K562 (cell line): ENCODE results near the gene PYGB. TPM values are rescaled to one million over a fixed set of nuclear protein-coding genes. Genes with fewer than 3 reads are reported as not detected.

Experiments
- ATAC-seq: fragments of 200-7000 bp; cut with Tn5 transposase; 3 replicates; pipeline ENCODE4 v1.9.1; 2020; ENCODE audit warnings: moderate library complexity
- BruUV-seq: library from RNA; stranded (reverse); fragments of 400-500 nt; replicated peaks from 2 replicates; lab custom pipeline; 2021; lab: Mats Ljungman, UMichigan
- CTCF ChIA-PET: fragments of 300-600 bp; formaldehyde crosslinking; extraction: SDS; loops from one replicate; lab custom pipeline; 2021; ENCODE audit warnings: low intra/inter-chr PET ratio; lab: Yijun Ruan, JAX
- POLR2A ChIA-PET: fragments of 300-600, 350-650 bp; sonication (Branson Sonifier 250); formaldehyde crosslinking; extraction: SDS; loops from one replicate; lab custom pipeline; 2021; ENCODE audit warnings: antibody characterized with exemption, inconsistent platforms; lab: Yijun Ruan, JAX
- DNase-seq, 4 experiments: peaks; one replicate each; pipeline versions ENCODE4 v3.0.0 to v3.0.0-alpha.2; 2011 to 2018; ENCODE audit warnings: low spot score in 3 of 4, mixed read lengths in 3 of 4; ENCODE audit errors: extremely low read depth in 1 of 4
- FAIRE-seq: peaks from 2 replicates; lab custom pipeline; 2011; peaks lifted over from hg19 to GRCh38; lab: Jason Lieb, UNC
- H2AFZ ChIP-seq: 2 replicates; pipeline ENCODE4 v1.6.0; 2011; ENCODE audit warnings: low read depth, low read length, control low read depth, inconsistent platforms
- H3K27ac ChIP-seq: fragments of 200-600 bp; 3 replicates; pipeline ENCODE4 v1.8.0; 2011; ENCODE audit warnings: low read depth, mild to moderate bottlenecking, control low read depth, inconsistent platforms, low read length, moderate library complexity, mixed read lengths; ENCODE audit errors: extremely low read depth
- H3K27me3 ChIP-seq, 2 experiments: fragments of 300-600 bp in 1 of 2; 2 replicates in 1 of 2; 3 replicates in 1 of 2; pipeline versions ENCODE4 v1.6.0 to v1.8.0; 2011; ENCODE audit warnings: inconsistent platforms in 2 of 2, low read length in 2 of 2, mild to moderate bottlenecking in 1 of 2, mixed read lengths in 1 of 2, moderate library complexity in 1 of 2; ENCODE audit not compliant: control insufficient read depth in 2 of 2, insufficient read depth in 2 of 2
- H3K36me3 ChIP-seq: fragments of 300-600 bp; 3 replicates; pipeline ENCODE4 v1.8.0; 2011; ENCODE audit warnings: mild to moderate bottlenecking, low read length, inconsistent platforms; ENCODE audit not compliant: control insufficient read depth, insufficient read depth
- H3K4me1 ChIP-seq, 2 experiments: fragments of 200-600 bp in 1 of 2; replicated peaks in 1 of 2; 2 replicates in 1 of 2; 3 replicates in 1 of 2; pipeline versions ENCODE4 v1.5.1 to v1.8.0; 2011; ENCODE audit warnings: inconsistent platforms in 2 of 2, low read length in 2 of 2, mild to moderate bottlenecking in 1 of 2, mixed read lengths in 1 of 2, moderate library complexity in 1 of 2; ENCODE audit not compliant: control insufficient read depth in 2 of 2, insufficient read depth in 2 of 2
- H3K4me2 ChIP-seq: 2 replicates; pipeline ENCODE4 v1.6.1; 2011; ENCODE audit warnings: low read length, control low read depth, inconsistent platforms, mixed read lengths; ENCODE audit not compliant: insufficient read depth
- H3K4me3 ChIP-seq: fragments of 200-600 bp; sonication (generic), shearing (Covaris generic); 2 replicates; pipeline ENCODE4 v1.5.1; 2016; ENCODE audit warnings: control low read depth, inconsistent platforms
- H3K79me2 ChIP-seq: fragments of 200-600 bp; 3 replicates; pipeline ENCODE4 v1.8.0; 2011; ENCODE audit warnings: low read length, inconsistent platforms; ENCODE audit not compliant: control insufficient read depth, insufficient read depth
- H3K9ac ChIP-seq, 2 experiments: 2 replicates each; pipeline versions ENCODE4 v1.6.0 to v1.6.1; 2011; ENCODE audit warnings: low read depth in 2 of 2, low read length in 2 of 2, control low read depth in 1 of 2, inconsistent platforms in 1 of 2, mild to moderate bottlenecking in 1 of 2, mixed read lengths in 1 of 2; ENCODE audit not compliant: insufficient read depth in 1 of 2
- H3K9me1 ChIP-seq: one replicate; pipeline ENCODE4 v1.6.0; 2011; ENCODE audit warnings: inconsistent platforms, mild to moderate bottlenecking, low read length, moderate library complexity; ENCODE audit not compliant: control insufficient read depth, insufficient read depth
- H3K9me3 ChIP-seq: replicated peaks from 2 replicates; pipeline ENCODE4 v1.5.1; 2011; ENCODE audit warnings: low read depth, low read length, inconsistent platforms; ENCODE audit not compliant: control insufficient read depth, insufficient read depth
- H4K20me1 ChIP-seq: replicated peaks from 2 replicates; pipeline ENCODE4 v1.6.1; 2011; ENCODE audit warnings: low read length, inconsistent platforms, mixed read lengths; ENCODE audit not compliant: control insufficient read depth, insufficient read depth
- BRCA1 ChIP-seq, 2 experiments: fragments of 450-650 bp in 1 of 2; sonication (generic) in 1 of 2; formaldehyde crosslinking in 1 of 2; IDR thresholded peaks; 2 replicates each; pipeline versions ENCODE4 v1.5.0 to v1.6.1; 2017 to 2020; ENCODE audit warnings: mild to moderate bottlenecking in 1 of 2, missing genetic modification reagents in 1 of 2
- BRD4 ChIP-seq: fragments of 200-600 bp; sonication (generic); IDR thresholded peaks from 2 replicates; pipeline ENCODE4 v1.6.1; 2017; ENCODE audit warnings: inconsistent platforms
- EGR1 ChIP-seq: fragments of 450-650 bp; conservative IDR thresholded peaks from 2 replicates; pipeline ENCODE4 v1.6.1; 2017; ENCODE audit warnings: mild to moderate bottlenecking
- ELK3 ChIP-seq: fragments of 450-650 bp; formaldehyde crosslinking; IDR thresholded peaks from 2 replicates; pipeline ENCODE4 v1.4.0; 2020; ENCODE audit warnings: mild to moderate bottlenecking
- EWSR1 ChIP-seq: fragments of 450-650 bp; IDR thresholded peaks from 2 replicates; pipeline ENCODE4 v1.6.1; 2018; ENCODE audit warnings: borderline replicate concordance, mild to moderate bottlenecking, low read depth, moderate library complexity; ENCODE audit not compliant: partially characterized antibody
- HMG20B ChIP-seq: fragments of 250-450 bp; sonication (Bioruptor Pico); IDR thresholded peaks from 2 replicates; pipeline ENCODE4 v1.5.0; 2021; ENCODE audit warnings: mild to moderate bottlenecking
- KDM5B ChIP-seq: fragments of 200-600 bp; sonication (generic); IDR thresholded peaks from 2 replicates; pipeline ENCODE4 v1.6.1; 2012; ENCODE audit warnings: low read depth, mild to moderate bottlenecking, moderate library complexity, low read length, control low read depth, inconsistent platforms; ENCODE audit not compliant: insufficient replicate concordance
- MTA1 ChIP-seq: fragments of 450-650 bp; IDR thresholded peaks from 2 replicates; pipeline ENCODE4 v1.6.1; 2017; ENCODE audit warnings: borderline replicate concordance
- NCOA2 ChIP-seq, 2 experiments: fragments of 450-650 bp; IDR thresholded peaks; 2 replicates each; pipeline ENCODE4 v1.6.1; 2018; ENCODE audit warnings: mild to moderate bottlenecking in 2 of 2, moderate library complexity in 1 of 2; ENCODE audit not compliant: partially characterized antibody in 2 of 2
- PRMT5 ChIP-seq: sonication (generic); formaldehyde crosslinking; IDR thresholded peaks from 2 replicates; pipeline ENCODE4 v1.5.0; 2020; ENCODE audit warnings: missing genetic modification reagents
- SNIP1 ChIP-seq: fragments of 450-650 bp; IDR thresholded peaks from 2 replicates; pipeline ENCODE4 v1.7.1; 2017; ENCODE audit warnings: low read depth, mild to moderate bottlenecking
- STAG1 ChIP-seq: sonication (generic); formaldehyde crosslinking; IDR thresholded peaks from 2 replicates; pipeline ENCODE4 v1.5.0; 2020; ENCODE audit warnings: missing genetic modification reagents, borderline replicate concordance
- TCF7 ChIP-seq: sonication (generic); IDR thresholded peaks from 2 replicates; pipeline ENCODE4 v1.6.1; 2016; ENCODE audit warnings: antibody characterized with exemption, borderline replicate concordance
- TEAD4 ChIP-seq, 2 experiments: sonication (generic) in 1 of 2; formaldehyde crosslinking in 1 of 2; IDR thresholded peaks; 2 replicates each; pipeline versions ENCODE4 v1.6.1 to v1.8.0; 2012 to 2022; ENCODE audit warnings: borderline replicate concordance in 1 of 2, inconsistent platforms in 1 of 2, low read length in 1 of 2, mild to moderate bottlenecking in 1 of 2, missing genetic modification reagents in 1 of 2
- THAP7 ChIP-seq: fragments of 250-450 bp; sonication (Bioruptor Pico); IDR thresholded peaks from 2 replicates; pipeline ENCODE4 v1.5.0; 2021
- XRCC4 ChIP-seq: IDR thresholded peaks from one replicate; pipeline ENCODE4 v1.6.1; 2011; ENCODE audit not compliant: insufficient read depth, insufficient read length; ENCODE audit errors: extremely low read depth
- ZNF699 ChIP-seq: fragments of 250-450 bp; sonication (Bioruptor Pico); IDR thresholded peaks from 2 replicates; pipeline ENCODE4 v1.8.0; 2021; ENCODE audit warnings: mild to moderate bottlenecking, moderate library complexity; ENCODE audit not compliant: insufficient replicate concordance
- ZNF79 ChIP-seq: fragments of 250-450 bp; sonication (Bioruptor Pico); IDR thresholded peaks from 2 replicates; pipeline ENCODE4 v1.4.0; 2020; ENCODE audit warnings: low read depth, mild to moderate bottlenecking, moderate library complexity
- WGBS: fragments of 100-300 bp; shearing (Covaris generic); methylation state at CpG from one replicate; pipeline ENCODE4 v1.1.6; 2016; ENCODE audit warnings: low coverage, mixed read lengths; ENCODE audit not compliant: insufficient coverage; ENCODE audit errors: missing lambda C conversion rate; 5-methylcytosine and 5-hydroxymethylcytosine counted together
- in situ Hi-C: fragments of 300-500 bp; cut with MboI; formaldehyde crosslinking; loops from 4 replicates; pipeline ENCODE4 v1.15.0; 2018; ENCODE audit warnings: inconsistent platforms, mixed read lengths
- intact Hi-C: fragments of 100-400 bp; cut with micrococcal nuclease; formaldehyde crosslinking; loops from 2 replicates; pipeline ENCODE4 v1.14.2; 2022
- polyA plus RNA-seq, 8 experiments: library from polyadenylated mRNA; depleted of rRNA in 4 of 8; stranded (reverse) in 5 of 8; unstranded in 3 of 8; fragments of >200 nt; fragmentation: Nextera tagmentation in 2 of 8; fragmentation: Illumina TruSeq in 1 of 8; extraction: Ambion mirVana in 2 of 8; extraction: Trizol in 1 of 8; gene quantifications; 2 replicates each; pipeline versions ENCODE4 v1.2.1 to v1.2.3, GENCODE V29; 2011 to 2014; ENCODE audit warnings: inconsistent platforms in 1 of 8, missing spikeins in 1 of 8
- total RNA-seq, 7 experiments: library from RNA; depleted of rRNA in 6 of 7; stranded (reverse); fragments of >200 nt in 6 of 7; fragmentation: Illumina TruSeq in 2 of 7; extraction: Trizol in 2 of 7; gene quantifications; 2 replicates each; pipeline versions ENCODE4 v1.2.1 to v1.2.3, GENCODE V29; 2011 to 2021; ENCODE audit warnings: low replicate concordance in 1 of 7

Gene PYGB
- total and polyA plus RNA-seq, 9 of the 15 experiments (the other 6 are each of a cell fraction or from before 2014, with no cell fraction given) = 0.34 to 18.0 (median 9.8) TPM

- TF ChIP-seq NCOA2 (IDR thresholded peaks at IDR 0.05; ENCODE audit: partially characterized antibody in 2 of 2) (no peak), MTA1 (no peak)
These were observed 48.2 kb upstream of the PYGB start (continued) for GRCh38 chr20:25199473-25200260.

- Histone ChIP-seq H3K4me3 (no peak overlapping the region), H3K9ac (no peak overlapping the region), H2AFZ (no peak overlapping the region), H4K20me1 (peaks cover 5% of the 10 kb centered on the region; the same call in 1 of the 2 replicates), H3K9me1 (no peaks in the 10 kb centered on the region), H3K79me2 (peaks cover 12% of the 10 kb centered on the region), H3K4me1 (peaks cover 0 to 14% of the 10 kb centered on the region in 2 experiments; a peak in 2 of 5 replicates), H3K27ac (no peak overlapping the region), H3K9me3 (no peaks in the 10 kb centered on the region), H3K27me3 (no peaks in the 10 kb centered on the region), H3K4me2 (no peak overlapping the region), H3K36me3 (no peaks in the 10 kb centered on the region; the same call in 2 of the 3 replicates)
- WGBS = 72% methylated on average over 2 of the region's 2 CpGs
- DNase-seq = no peak
- FAIRE-seq = no peak
- ChIA-PET POLR2A (no interaction called here), CTCF (no interaction called here)
- no peak for ATAC-seq
- in situ Hi-C loops = no loop called here
- intact Hi-C loops = no loop called here
- BruUV-seq = no TSS peak
- TF ChIP-seq BRD4 (no peak), SNIP1 (no peak), THAP7 (CRISPR knock-in tag) (no peak), PRMT5 (CRISPR knock-in tag) (no peak), ELK3 (CRISPR knock-in tag) (no peak), ZNF79 (CRISPR knock-in tag) (no peak), XRCC4 (no peak), BRCA1 (IDR thresholded peaks at IDR 0.05) (no peak), BRCA1 (CRISPR knock-in tag; IDR thresholded peaks at IDR 0.05) (no peak), STAG1 (no peak), TCF7 (no peak), EGR1 (no peak), EWSR1 (no peak), HMG20B (no peak), KDM5B (no peak), TEAD4 (IDR thresholded peaks at IDR 0.05; ENCODE audit: low read length) (no peak), TEAD4 (CRISPR knock-in tag; IDR thresholded peaks at IDR 0.05; ENCODE audit: borderline replicate concordance) (no peak), ZNF699 (CRISPR knock-in tag) (no peak)
These were observed 44.8 kb upstream of the PYGB start for GRCh38 chr20:25203089-25203488.
